PC-9 (cell line): ENCODE results near the gene GPR25. TPM values are rescaled to one million over a fixed set of nuclear protein-coding genes. Genes with fewer than 3 reads are reported as not detected.

Experiments used
- BruUV-seq: library from RNA; stranded (reverse); fragments of 400-500 nt; replicated peaks from 2 replicates; lab custom pipeline; 2021; lab: Mats Ljungman, UMichigan
- CTCF ChIA-PET: fragments of 300-600 bp; sonication (Branson Sonifier 250); formaldehyde crosslinking; loops from one replicate; lab custom pipeline; 2022; ENCODE audit warnings: antibody characterized with exemption; lab: Charles Lee
- POLR2A ChIA-PET: fragments of 300-600 bp; sonication (Branson Sonifier 250); formaldehyde crosslinking; loops from one replicate; lab custom pipeline; 2022; ENCODE audit warnings: antibody characterized with exemption; ENCODE audit not compliant: unreplicated experiment; lab: Charles Lee
- DNase-seq, 2 experiments: peaks; one replicate each; pipeline versions ENCODE4 v3.0.0 to v3.0.0-alpha.2; 2015 to 2022; ENCODE audit warnings: mixed read lengths in 1 of 2
- H2AFZ ChIP-seq: fragments of 200-600 bp; sonication (generic); 2 replicates; pipeline ENCODE4 v1.8.1; 2017; ENCODE audit warnings: antibody characterized with exemption
- H3F3A ChIP-seq: fragments of 200-600 bp; sonication (generic); 2 replicates; pipeline ENCODE4 v1.8.1; 2017; ENCODE audit warnings: antibody characterized with exemption, mild to moderate bottlenecking, low read depth; ENCODE audit not compliant: insufficient read depth
- H3K27ac ChIP-seq: fragments of 200-600 bp; sonication (generic); 2 replicates; pipeline ENCODE4 v1.6.1; 2016; ENCODE audit warnings: mixed run types
- H3K27me3 ChIP-seq: fragments of 200-600 bp; sonication (generic); 2 replicates; pipeline ENCODE4 v1.6.1; 2016; ENCODE audit warnings: low read depth, mixed run types; ENCODE audit not compliant: insufficient read depth
- H3K36me3 ChIP-seq: fragments of 200-600 bp; sonication (generic); 2 replicates; pipeline ENCODE4 v1.6.1; 2016; ENCODE audit warnings: low read depth, mixed run types
- H3K4me1 ChIP-seq: fragments of 200-600 bp; sonication (generic); replicated peaks from 2 replicates; pipeline ENCODE4 v1.6.1; 2016; ENCODE audit warnings: mixed run types; ENCODE audit not compliant: insufficient read depth
- H3K4me2 ChIP-seq: fragments of 200-600 bp; sonication (generic); 2 replicates; pipeline ENCODE4 v1.6.1; 2017; ENCODE audit warnings: mixed run types
- H3K4me3 ChIP-seq: fragments of 200-600 bp; sonication (generic); 2 replicates; pipeline ENCODE4 v1.6.1; 2016; ENCODE audit warnings: mixed run types
- H3K79me2 ChIP-seq: fragments of 200-600 bp; sonication (generic); 2 replicates; pipeline ENCODE4 v1.6.1; 2017; ENCODE audit warnings: low read depth, mixed run types
- H3K9me2 ChIP-seq: fragments of 200-600 bp; sonication (generic); 2 replicates; pipeline ENCODE4 v1.8.1; 2017; ENCODE audit warnings: mild to moderate bottlenecking; ENCODE audit not compliant: insufficient read depth
- H3K9me3 ChIP-seq: fragments of 200-600 bp; sonication (generic); 2 replicates; pipeline ENCODE4 v1.8.1; 2016; ENCODE audit warnings: low read depth; ENCODE audit not compliant: insufficient read depth
- H4K20me1 ChIP-seq: fragments of 200-600 bp; sonication (generic); 2 replicates; pipeline ENCODE4 v1.8.1; 2017; ENCODE audit not compliant: insufficient read depth
- EZH2 ChIP-seq: fragments of 200-600 bp; sonication (generic); IDR thresholded peaks from 2 replicates; pipeline ENCODE4 v1.8.0; 2017; ENCODE audit warnings: antibody characterized with exemption, low read depth
- intact Hi-C: fragments of 100-400 bp; cut with micrococcal nuclease; formaldehyde crosslinking; loops from one replicate; pipeline ENCODE4 v1.10.0; 2022; ENCODE audit not compliant: unreplicated experiment
- total RNA-seq: library from RNA; stranded (reverse); gene quantifications from 2 replicates; pipeline ENCODE4 v1.2.3, GENCODE V29; 2021
- TF ChIP-seq, protein P1 (sequence below): fragments of 200-600 bp; sonication (generic); conservative IDR thresholded peaks from 2 replicates; pipeline ENCODE4 v1.6.1; 2017; ENCODE audit warnings: mixed run types, antibody characterized with exemption, mild to moderate bottlenecking, moderate library complexity

GPR25 gene
- total RNA-seq, 1 experiment from 2014 or later, result not detected

DNA sequence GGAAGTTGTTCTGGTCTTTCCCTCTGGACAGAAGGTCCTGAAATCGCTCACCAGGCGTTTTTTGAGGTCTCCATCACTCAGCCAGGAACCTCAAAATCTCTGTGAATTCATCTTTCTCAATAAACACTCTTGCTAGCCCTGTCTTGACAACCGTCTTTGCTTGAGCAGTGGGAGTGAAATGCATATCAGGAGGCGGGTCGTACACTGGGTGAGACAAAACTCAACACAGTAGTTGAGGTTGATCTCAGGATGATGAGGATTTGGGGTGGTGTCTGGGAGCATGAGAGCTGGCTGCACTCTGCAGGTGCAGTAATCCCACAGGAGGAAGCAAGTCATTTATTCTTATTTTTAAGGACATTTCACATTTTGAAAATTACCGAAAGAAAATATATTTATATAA lies 1.9 kb downstream of the GPR25 start:
- Histone ChIP-seq H3K4me2 (no peak overlapping the region), H3K4me3 (no peak overlapping the region), H3K27ac (no peak overlapping the region), H3K9me2 (no peaks in the 10 kb centered on the region), H3K27me3 (no peaks in the 10 kb centered on the region), H3K9me3 (no peaks in the 10 kb centered on the region), H4K20me1 (no peaks in the 10 kb centered on the region), H3F3A (peaks cover 5% of the 10 kb centered on the region; the same call in 1 of the 2 replicates), H3K4me1 (no peaks in the 10 kb centered on the region), H2AFZ (no peak overlapping the region), H3K79me2 (no peaks in the 10 kb centered on the region), H3K36me3 (no peaks in the 10 kb centered on the region)
- ChIA-PET POLR2A (no interaction called here), CTCF (no interaction called here)
- DNase-seq, result no peak
- TF ChIP-seq, protein P1, sequence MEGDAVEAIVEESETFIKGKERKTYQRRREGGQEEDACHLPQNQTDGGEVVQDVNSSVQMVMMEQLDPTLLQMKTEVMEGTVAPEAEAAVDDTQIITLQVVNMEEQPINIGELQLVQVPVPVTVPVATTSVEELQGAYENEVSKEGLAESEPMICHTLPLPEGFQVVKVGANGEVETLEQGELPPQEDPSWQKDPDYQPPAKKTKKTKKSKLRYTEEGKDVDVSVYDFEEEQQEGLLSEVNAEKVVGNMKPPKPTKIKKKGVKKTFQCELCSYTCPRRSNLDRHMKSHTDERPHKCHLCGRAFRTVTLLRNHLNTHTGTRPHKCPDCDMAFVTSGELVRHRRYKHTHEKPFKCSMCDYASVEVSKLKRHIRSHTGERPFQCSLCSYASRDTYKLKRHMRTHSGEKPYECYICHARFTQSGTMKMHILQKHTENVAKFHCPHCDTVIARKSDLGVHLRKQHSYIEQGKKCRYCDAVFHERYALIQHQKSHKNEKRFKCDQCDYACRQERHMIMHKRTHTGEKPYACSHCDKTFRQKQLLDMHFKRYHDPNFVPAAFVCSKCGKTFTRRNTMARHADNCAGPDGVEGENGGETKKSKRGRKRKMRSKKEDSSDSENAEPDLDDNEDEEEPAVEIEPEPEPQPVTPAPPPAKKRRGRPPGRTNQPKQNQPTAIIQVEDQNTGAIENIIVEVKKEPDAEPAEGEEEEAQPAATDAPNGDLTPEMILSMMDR, result no peak
- TF ChIP-seq EZH2, result no peak
- intact Hi-C loops, result no loop called here
- no TSS peak for BruUV-seq

GRCh38 chr1:200875416-200875815 lies 2.6 kb downstream of the GPR25 start:
- Histone ChIP-seq H3K9me2 (no peaks in the 10 kb centered on the region), H3K27ac (no peak overlapping the region), H4K20me1 (no peaks in the 10 kb centered on the region), H3K4me2 (no peak overlapping the region), H3K9me3 (no peaks in the 10 kb centered on the region), H3F3A (peaks cover 5% of the 10 kb centered on the region; the same call in 1 of the 2 replicates), H3K4me1 (no peaks in the 10 kb centered on the region), H3K36me3 (no peaks in the 10 kb centered on the region), H3K27me3 (no peaks in the 10 kb centered on the region), H3K79me2 (no peaks in the 10 kb centered on the region), H3K4me3 (no peak overlapping the region), H2AFZ (no peak overlapping the region)
- intact Hi-C loops, result no loop called here
- TF ChIP-seq, protein P1, result no peak
- TF ChIP-seq EZH2, result no peak
- POLR2A ChIA-PET, result no interaction called here
- no peak for DNase-seq
- CTCF ChIA-PET, result no interaction called here
- BruUV-seq, result no TSS peak

- Histone ChIP-seq H3K9me2 (no peaks in the 10 kb centered on the region), H3K4me2 (no peak overlapping the region), H3K4me1 (no peaks in the 10 kb centered on the region), H3K36me3 (no peaks in the 10 kb centered on the region), H4K20me1 (no peaks in the 10 kb centered on the region), H3K9me3 (no peaks in the 10 kb centered on the region), H2AFZ (no peak overlapping the region), H3K27me3 (no peaks in the 10 kb centered on the region), H3K4me3 (no peak overlapping the region), H3K79me2 (no peaks in the 10 kb centered on the region), H3K27ac (no peak overlapping the region), H3F3A (peaks cover 5% of the 10 kb centered on the region; the same call in 1 of the 2 replicates)
- TF ChIP-seq EZH2, result no peak
- TF ChIP-seq, protein P1, result no peak
- CTCF ChIA-PET, result interaction anchor here (0.6 to 1.0 kb wide), 3 partner anchors 95 to 944 kb away, joined by 3 to 6 read pairs (median 5); no protein-coding TSS in a partner anchor
- no TSS peak for BruUV-seq
- POLR2A ChIA-PET, result no interaction called here
- intact Hi-C loops, result no loop called here
- no peak for DNase-seq
Observed at GRCh38 chr1:200877010-200877409, 4.2 kb downstream of the GPR25 start.
